NCI-H82 (cell line): ENCODE data around the gene ATP1B2.
A peak's percentile ranks its signal among the peaks of the same experiment; 100 is the strongest.
"Not testable (repeated sequence)": the region's sequence is repeated elsewhere in the genome, so short reads cannot be mapped to it uniquely, and the experiment has no call there.

Experiments used
- DNase-seq: peaks from one replicate; lab custom pipeline; 2025; lab: John Stamatoyannopoulos, UW

The ATP1B2 gene

GRCh38 chr17:7650509-7651096 lies at the start of gene ATP1B2:
Gene ATP1B2 (plus strand): TSS chr17:7650926. CDS start chr17:7651519, 593 bp downstream.
- DNase-seq, result peak; percentile 100

- DNase-seq, result no peak
Measured at GRCh38 chr17:7606280-7606679, 44.4 kb upstream of the ATP1B2 start.

GRCh38 chr17:7610641-7611040 lies 40.1 kb upstream of the ATP1B2 start:
- DNase-seq, result no peak

- DNase-seq, result no peak
Measured at GRCh38 chr17:7611635-7612293, 39.0 kb upstream of the ATP1B2 start.

GRCh38 chr17:7612294-7612640 lies 38.5 kb upstream of the ATP1B2 start:
- no peak for DNase-seq

- DNase-seq, result peak; percentile 56
Measured at GRCh38 chr17:7613769-7614424, 36.8 kb upstream of the ATP1B2 start.

GRCh38 chr17:7614425-7615264 lies 36.1 kb upstream of the ATP1B2 start, which contains the start of gene FXR2:
Gene FXR2 (minus strand): TSS chr17:7614897. CDS start chr17:7614532, 365 bp downstream.
- DNase-seq, result peak; percentile 100

- no peak for DNase-seq
Measured at GRCh38 chr17:7615265-7615747, 35.4 kb upstream of the ATP1B2 start.

GRCh38 chr17:7618608-7619007 lies 32.1 kb upstream of the ATP1B2 start:
- DNase-seq, result no peak

GRCh38 chr17:7620835-7621234 lies 29.9 kb upstream of the ATP1B2 start:
- no peak for DNase-seq

- DNase-seq, result no peak
Measured at GRCh38 chr17:7623661-7624060, 27.1 kb upstream of the ATP1B2 start.

GRCh38 chr17:7625749-7626148 lies 25.0 kb upstream of the ATP1B2 start:
- DNase-seq, result not testable (repeated sequence)

- DNase-seq, result no peak
Measured at GRCh38 chr17:7626307-7626706, 24.4 kb upstream of the ATP1B2 start.

GRCh38 chr17:7626956-7627249 lies 23.8 kb upstream of the ATP1B2 start:
- DNase-seq, result peak; percentile 88

GRCh38 chr17:7627250-7628121 lies 23.2 kb upstream of the ATP1B2 start, which contains the start of gene SAT2:
Gene SAT2 (minus strand): TSS chr17:7627821. CDS start chr17:7627635, 186 bp downstream.
- peak; percentile 99 for DNase-seq

- DNase-seq, result no peak
Measured at GRCh38 chr17:7629939-7630571, 20.7 kb upstream of the ATP1B2 start, which contains the start of gene SHBG. Gene SHBG (plus strand): TSS chr17:7630135. CDS start chr17:7630173, 38 bp downstream.

GRCh38 chr17:7631398-7632380 lies 19.0 kb upstream of the ATP1B2 start:
- no peak for DNase-seq

- peak; percentile 86 for DNase-seq
Measured at GRCh38 chr17:7632492-7632894, 18.2 kb upstream of the ATP1B2 start.

- DNase-seq, result peak; percentile 29
Measured at GRCh38 chr17:7633093-7633492, 17.6 kb upstream of the ATP1B2 start.
